ENCODE measurements around the gene DTNA. TPM values are rescaled to one million over a fixed set of nuclear protein-coding genes. Genes with fewer than 3 reads are reported as not detected.

DTNA gene
- total RNA-seq, 1 experiment from 2014 or later = 9.6 TPM

DNA sequence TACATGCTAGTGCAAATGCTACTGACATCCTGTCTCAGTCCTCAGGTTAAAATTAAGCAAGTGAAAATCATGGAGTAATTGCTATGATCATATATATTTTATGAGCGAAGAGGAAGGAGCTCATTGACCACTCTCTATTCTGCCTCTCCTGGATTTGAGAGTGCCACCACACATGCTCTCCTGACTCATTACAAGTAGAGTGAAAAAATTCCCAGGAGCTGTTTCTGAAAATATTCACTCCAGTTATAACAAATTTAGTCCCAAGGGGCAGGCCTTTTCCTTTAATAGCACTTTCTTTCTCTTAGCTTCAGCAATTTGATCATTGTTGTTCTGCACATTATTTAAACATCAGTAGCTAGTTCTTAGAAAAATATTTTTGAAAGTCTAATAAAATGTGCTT is 176.1 kb downstream of the DTNA start:
- no peaks in the 10 kb centered on the region for H3K36me3 ChIP-seq (ENCODE audit: control insufficient read depth in 1 of 2, insufficient read depth in 2 of 2, low read length in 2 of 2)
- H3K9ac ChIP-seq (ENCODE audit: low read length) = no peak overlapping the region
- no peaks in the 10 kb centered on the region for H3K9me2 ChIP-seq (ENCODE audit: insufficient read depth)
- CTCF ChIA-PET = no interaction called here
- no peaks in the 10 kb centered on the region for H3K27me3 ChIP-seq (ENCODE audit: insufficient read depth, low read length)
- DNase-seq (ENCODE audit: low read depth, low spot score) = no peak
- H2AFZ ChIP-seq (ENCODE audit: low read depth, low read length, poor library complexity, severe bottlenecking) = no peak overlapping the region
- H3K79me2 ChIP-seq (ENCODE audit: insufficient read depth, low read length) = no peaks in the 10 kb centered on the region
- H4K20me1 ChIP-seq (ENCODE audit: insufficient read depth) = no peaks in the 10 kb centered on the region
- H3K4me3 ChIP-seq (replicated peaks in 1 of 2; ENCODE audit: low read depth in 1 of 2, low read length in 2 of 2) = no peak overlapping the region
- intact Hi-C loops (cut with micrococcal nuclease) = no loop called here
- no peaks in the 10 kb centered on the region for H3K9me3 ChIP-seq (ENCODE audit: control insufficient read depth in 1 of 2, insufficient read depth in 1 of 2, low read depth in 1 of 2, low read length in 2 of 2)
- RAD21 ChIA-PET (ENCODE audit: low non-redundant PET in 1 of 2, low total read pairs in 2 of 2, uncharacterized antibody in 2 of 2, unreplicated experiment in 2 of 2) = no interaction called here
- ATAC-seq = no peak
- no TSS peak for BruUV-seq (replicated peaks)
- no peaks in the 10 kb centered on the region for H3K4me1 ChIP-seq (ENCODE audit: control insufficient read depth in 1 of 2, insufficient read depth in 2 of 2, low read length in 2 of 2)
- POLR2A ChIA-PET = no interaction called here
- H3K4me2 ChIP-seq (ENCODE audit: low read length) = no peak overlapping the region
- TF ChIP-seq EZH2 (IDR thresholded peaks at IDR 0.05) (no peak), ATF3 (IDR thresholded peaks at IDR 0.05) (no peak), CEBPB (IDR thresholded peaks at IDR 0.05; ENCODE audit: low read depth) (no peak), CBX3 (IDR thresholded peaks at IDR 0.05; ENCODE audit: low read depth) (no peak), EGR1 (IDR thresholded peaks at IDR 0.05; ENCODE audit: low read depth) (no peak), ZNF274 (IDR thresholded peaks at IDR 0.05; ENCODE audit: low read depth, low read length) (no peak), RAD21 (IDR thresholded peaks at IDR 0.05; ENCODE audit: low read depth) (no peak), SRF (IDR thresholded peaks at IDR 0.05; ENCODE audit: low read depth) (no peak), SP1 (IDR thresholded peaks at IDR 0.05; ENCODE audit: low read depth) (no peak), EZH2phosphoT487 (IDR thresholded peaks at IDR 0.05; ENCODE audit: borderline replicate concordance) (no peak)
- TF ChIP-seq, protein P1, sequence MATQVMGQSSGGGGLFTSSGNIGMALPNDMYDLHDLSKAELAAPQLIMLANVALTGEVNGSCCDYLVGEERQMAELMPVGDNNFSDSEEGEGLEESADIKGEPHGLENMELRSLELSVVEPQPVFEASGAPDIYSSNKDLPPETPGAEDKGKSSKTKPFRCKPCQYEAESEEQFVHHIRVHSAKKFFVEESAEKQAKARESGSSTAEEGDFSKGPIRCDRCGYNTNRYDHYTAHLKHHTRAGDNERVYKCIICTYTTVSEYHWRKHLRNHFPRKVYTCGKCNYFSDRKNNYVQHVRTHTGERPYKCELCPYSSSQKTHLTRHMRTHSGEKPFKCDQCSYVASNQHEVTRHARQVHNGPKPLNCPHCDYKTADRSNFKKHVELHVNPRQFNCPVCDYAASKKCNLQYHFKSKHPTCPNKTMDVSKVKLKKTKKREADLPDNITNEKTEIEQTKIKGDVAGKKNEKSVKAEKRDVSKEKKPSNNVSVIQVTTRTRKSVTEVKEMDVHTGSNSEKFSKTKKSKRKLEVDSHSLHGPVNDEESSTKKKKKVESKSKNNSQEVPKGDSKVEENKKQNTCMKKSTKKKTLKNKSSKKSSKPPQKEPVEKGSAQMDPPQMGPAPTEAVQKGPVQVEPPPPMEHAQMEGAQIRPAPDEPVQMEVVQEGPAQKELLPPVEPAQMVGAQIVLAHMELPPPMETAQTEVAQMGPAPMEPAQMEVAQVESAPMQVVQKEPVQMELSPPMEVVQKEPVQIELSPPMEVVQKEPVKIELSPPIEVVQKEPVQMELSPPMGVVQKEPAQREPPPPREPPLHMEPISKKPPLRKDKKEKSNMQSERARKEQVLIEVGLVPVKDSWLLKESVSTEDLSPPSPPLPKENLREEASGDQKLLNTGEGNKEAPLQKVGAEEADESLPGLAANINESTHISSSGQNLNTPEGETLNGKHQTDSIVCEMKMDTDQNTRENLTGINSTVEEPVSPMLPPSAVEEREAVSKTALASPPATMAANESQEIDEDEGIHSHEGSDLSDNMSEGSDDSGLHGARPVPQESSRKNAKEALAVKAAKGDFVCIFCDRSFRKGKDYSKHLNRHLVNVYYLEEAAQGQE (IDR thresholded peaks at IDR 0.05; ENCODE audit: low read depth) = no peak
- TF ChIP-seq, protein P2, sequence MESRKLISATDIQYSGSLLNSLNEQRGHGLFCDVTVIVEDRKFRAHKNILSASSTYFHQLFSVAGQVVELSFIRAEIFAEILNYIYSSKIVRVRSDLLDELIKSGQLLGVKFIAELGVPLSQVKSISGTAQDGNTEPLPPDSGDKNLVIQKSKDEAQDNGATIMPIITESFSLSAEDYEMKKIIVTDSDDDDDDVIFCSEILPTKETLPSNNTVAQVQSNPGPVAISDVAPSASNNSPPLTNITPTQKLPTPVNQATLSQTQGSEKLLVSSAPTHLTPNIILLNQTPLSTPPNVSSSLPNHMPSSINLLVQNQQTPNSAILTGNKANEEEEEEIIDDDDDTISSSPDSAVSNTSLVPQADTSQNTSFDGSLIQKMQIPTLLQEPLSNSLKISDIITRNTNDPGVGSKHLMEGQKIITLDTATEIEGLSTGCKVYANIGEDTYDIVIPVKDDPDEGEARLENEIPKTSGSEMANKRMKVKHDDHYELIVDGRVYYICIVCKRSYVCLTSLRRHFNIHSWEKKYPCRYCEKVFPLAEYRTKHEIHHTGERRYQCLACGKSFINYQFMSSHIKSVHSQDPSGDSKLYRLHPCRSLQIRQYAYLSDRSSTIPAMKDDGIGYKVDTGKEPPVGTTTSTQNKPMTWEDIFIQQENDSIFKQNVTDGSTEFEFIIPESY (IDR thresholded peaks at IDR 0.05; ENCODE audit: extremely low read depth, insufficient replicate concordance, low read length) = no peak
- TF ChIP-seq, protein P3, sequence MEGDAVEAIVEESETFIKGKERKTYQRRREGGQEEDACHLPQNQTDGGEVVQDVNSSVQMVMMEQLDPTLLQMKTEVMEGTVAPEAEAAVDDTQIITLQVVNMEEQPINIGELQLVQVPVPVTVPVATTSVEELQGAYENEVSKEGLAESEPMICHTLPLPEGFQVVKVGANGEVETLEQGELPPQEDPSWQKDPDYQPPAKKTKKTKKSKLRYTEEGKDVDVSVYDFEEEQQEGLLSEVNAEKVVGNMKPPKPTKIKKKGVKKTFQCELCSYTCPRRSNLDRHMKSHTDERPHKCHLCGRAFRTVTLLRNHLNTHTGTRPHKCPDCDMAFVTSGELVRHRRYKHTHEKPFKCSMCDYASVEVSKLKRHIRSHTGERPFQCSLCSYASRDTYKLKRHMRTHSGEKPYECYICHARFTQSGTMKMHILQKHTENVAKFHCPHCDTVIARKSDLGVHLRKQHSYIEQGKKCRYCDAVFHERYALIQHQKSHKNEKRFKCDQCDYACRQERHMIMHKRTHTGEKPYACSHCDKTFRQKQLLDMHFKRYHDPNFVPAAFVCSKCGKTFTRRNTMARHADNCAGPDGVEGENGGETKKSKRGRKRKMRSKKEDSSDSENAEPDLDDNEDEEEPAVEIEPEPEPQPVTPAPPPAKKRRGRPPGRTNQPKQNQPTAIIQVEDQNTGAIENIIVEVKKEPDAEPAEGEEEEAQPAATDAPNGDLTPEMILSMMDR (IDR thresholded peaks at IDR 0.05 in 2 of 3, conservative IDR thresholded peaks at IDR 0.05 in 1 of 3; ENCODE audit: borderline replicate concordance in 1 of 3, insufficient read depth in 1 of 3, low read depth in 2 of 3, low read length in 2 of 3) = no peak
- H3K27ac ChIP-seq (ENCODE audit: low read depth, low read length) = no peak overlapping the region

Data from HCT116 (cell line).